Activated T-helper 17 cell treated with anti-CD3 and anti-CD28 coated beads, Interleukin-2, amount 50 U/mL, for 72 hours (primary cell): ENCODE measurements around the gene TTR. TPM values are rescaled to one million over a fixed set of nuclear protein-coding genes. Genes with fewer than 3 reads are reported as not detected.

ENCODE experiments used
- ATAC-seq: fragments of 150-1000 bp; cut with Tn5 transposase; replicated peaks from 2 replicates; pipeline ENCODE4 v1.10.0; 2021; ENCODE audit warnings: mild to moderate bottlenecking, moderate library complexity
- H3K27ac Mint-ChIP-seq: one replicate; pipeline ENCODE4 v1.8.0; 2022; ENCODE audit warnings: mixed read lengths
- H3K27me3 Mint-ChIP-seq: one replicate; pipeline ENCODE4 v1.8.0; 2022; ENCODE audit warnings: mixed read lengths
- H3K36me3 Mint-ChIP-seq: one replicate; pipeline ENCODE4 v1.8.0; 2022; ENCODE audit warnings: low read depth, mild to moderate bottlenecking, mixed read lengths
- H3K4me1 Mint-ChIP-seq: one replicate; pipeline ENCODE4 v1.8.0; 2022; ENCODE audit warnings: mixed read lengths
- H3K4me3 Mint-ChIP-seq: one replicate; pipeline ENCODE4 v1.8.0; 2022; ENCODE audit warnings: mild to moderate bottlenecking, mixed read lengths
- H3K9me3 Mint-ChIP-seq: one replicate; pipeline ENCODE4 v1.8.0; 2022; ENCODE audit warnings: mixed read lengths
- total RNA-seq, 2 donors: library from RNA; stranded (reverse); gene quantifications; one replicate each; pipeline ENCODE4 v1.2.3, GENCODE V29; 2022

The TTR gene
- total RNA-seq, 2 donors from 2014 or later: not detected

DNA sequence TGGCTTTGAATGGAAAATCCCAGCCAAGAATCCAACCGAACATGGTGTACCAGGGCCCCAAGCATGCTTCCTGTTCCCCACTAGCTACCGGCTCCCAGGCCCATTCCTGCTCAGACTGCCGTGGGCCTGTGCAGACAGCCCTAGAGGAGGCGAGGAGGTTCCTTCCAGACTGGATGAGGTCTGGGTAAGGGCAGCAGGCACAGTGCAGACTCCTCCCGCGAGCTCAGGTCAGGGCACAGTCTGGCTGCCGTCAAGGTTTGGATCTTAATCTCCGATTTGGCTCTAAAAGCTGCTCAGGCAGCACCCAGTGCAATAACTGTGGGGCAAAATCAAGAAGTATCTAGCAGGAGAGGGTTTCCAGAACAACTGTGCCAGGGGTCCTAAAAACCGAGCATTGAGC, 19.3 kb upstream of the TTR start:
- no peak for ATAC-seq
- H3K27ac Mint-ChIP-seq: no peak overlapping the region
- no peaks in the 10 kb centered on the region for H3K4me1 Mint-ChIP-seq
- H3K9me3 Mint-ChIP-seq: no peaks in the 10 kb centered on the region
- H3K27me3 Mint-ChIP-seq: no peaks in the 10 kb centered on the region
- no peaks in the 10 kb centered on the region for H3K36me3 Mint-ChIP-seq
- H3K4me3 Mint-ChIP-seq: no peak overlapping the region

DNA sequence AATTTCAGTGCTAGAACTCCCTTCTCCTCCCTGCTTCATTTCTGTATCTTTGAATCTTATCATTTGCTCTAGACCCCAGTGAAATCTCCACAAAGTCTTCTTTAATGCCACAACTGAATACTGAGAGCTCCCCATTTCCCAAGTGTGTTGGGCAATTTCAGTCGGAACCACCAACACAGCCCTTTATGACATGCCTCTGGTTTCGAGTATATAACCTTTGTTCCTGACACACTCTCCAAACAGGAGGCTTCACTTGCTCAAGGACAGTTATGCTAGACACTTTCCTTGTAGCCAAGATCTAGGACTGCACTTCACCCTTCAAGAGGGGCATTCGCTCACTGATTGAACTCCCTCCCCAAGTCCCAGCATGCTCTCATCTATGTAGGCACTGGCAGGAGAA, 18.6 kb upstream of the TTR start:
- H3K27ac Mint-ChIP-seq: no peak overlapping the region
- H3K27me3 Mint-ChIP-seq: no peaks in the 10 kb centered on the region
- no peaks in the 10 kb centered on the region for H3K36me3 Mint-ChIP-seq
- H3K4me1 Mint-ChIP-seq: no peaks in the 10 kb centered on the region
- H3K4me3 Mint-ChIP-seq: no peak overlapping the region
- no peak for ATAC-seq
- no peaks in the 10 kb centered on the region for H3K9me3 Mint-ChIP-seq

DNA sequence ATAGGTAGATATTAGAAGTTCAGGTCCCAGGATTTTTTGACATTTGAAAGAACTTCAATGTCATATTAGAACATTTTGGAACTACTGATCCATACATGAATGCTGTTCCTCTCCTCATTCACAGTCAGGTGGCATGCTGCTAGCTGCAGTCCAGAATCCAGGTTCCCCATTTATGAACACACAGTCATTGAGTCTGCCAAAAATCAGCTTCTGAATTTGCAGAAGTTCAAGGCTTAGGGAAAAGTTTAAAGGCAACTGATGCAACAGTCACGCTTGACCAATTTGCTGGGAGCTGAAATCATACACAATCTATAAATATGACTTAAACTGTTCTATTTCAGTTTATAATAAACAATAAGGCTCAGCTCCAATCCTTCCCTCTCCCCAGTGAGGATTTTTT, 17.3 kb upstream of the TTR start:
- H3K9me3 Mint-ChIP-seq: no peaks in the 10 kb centered on the region
- ATAC-seq: no peak
- H3K4me3 Mint-ChIP-seq: no peak overlapping the region
- no peaks in the 10 kb centered on the region for H3K4me1 Mint-ChIP-seq
- H3K27ac Mint-ChIP-seq: no peak overlapping the region
- H3K36me3 Mint-ChIP-seq: no peaks in the 10 kb centered on the region
- no peaks in the 10 kb centered on the region for H3K27me3 Mint-ChIP-seq

DNA sequence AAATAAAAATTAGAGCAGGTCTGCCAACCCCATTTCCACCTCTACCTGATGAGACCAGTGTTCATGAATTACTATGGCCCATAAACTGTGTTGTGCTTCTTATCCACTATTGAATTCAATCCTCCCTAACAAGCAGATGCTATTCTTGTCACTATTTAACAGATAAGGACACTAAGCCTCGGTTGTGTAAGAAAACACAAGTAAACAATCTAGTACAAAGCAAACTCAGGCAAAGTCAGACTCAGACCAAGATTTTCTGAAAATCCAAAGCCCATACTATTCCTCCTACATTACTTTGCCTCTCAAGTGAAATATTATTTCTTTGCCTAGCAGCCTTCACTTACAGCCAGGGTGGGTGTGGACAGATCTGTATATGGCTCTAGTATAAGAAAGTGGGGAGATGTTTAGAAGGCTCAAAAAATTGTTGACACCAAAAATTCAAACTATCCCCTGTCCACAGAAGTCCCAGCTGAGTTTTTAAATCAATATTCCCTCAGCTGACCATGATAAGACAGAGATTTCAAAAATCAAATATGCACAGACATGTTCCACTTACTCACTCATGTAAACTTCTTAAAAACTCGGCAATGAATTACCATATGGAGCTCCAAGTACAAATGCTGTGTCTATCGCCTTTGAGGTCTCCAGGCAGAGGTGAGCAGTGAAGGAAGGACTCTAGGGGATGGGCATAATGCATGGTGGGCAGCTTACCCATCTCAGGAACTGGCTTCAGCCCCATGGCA, 16.0 kb upstream of the TTR start:
- Mint-ChIP-seq H3K27ac (no peak overlapping the region), H3K4me3 (no peak overlapping the region), H3K36me3 (no peaks in the 10 kb centered on the region), H3K27me3 (no peaks in the 10 kb centered on the region), H3K4me1 (no peaks in the 10 kb centered on the region), H3K9me3 (no peaks in the 10 kb centered on the region)
- no peak for ATAC-seq

DNA sequence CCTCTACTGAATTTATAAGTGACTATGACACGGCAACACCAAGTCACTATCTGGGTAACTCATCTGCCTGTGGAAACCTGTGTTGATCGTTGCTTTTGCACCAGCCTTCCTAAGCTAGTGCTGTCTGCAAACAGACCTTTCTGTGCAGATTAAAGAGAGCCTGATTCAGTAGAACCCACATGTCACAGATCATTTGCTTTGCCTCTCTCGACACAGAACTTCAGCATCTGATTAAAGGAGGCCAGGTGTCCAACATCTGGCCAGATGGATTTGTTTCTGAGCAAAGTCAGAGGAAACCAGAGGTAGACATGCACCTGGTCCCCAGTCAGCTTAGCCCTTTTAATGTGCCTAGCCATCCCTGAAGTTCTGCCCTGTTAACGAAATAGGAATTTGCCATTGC, 15.0 kb upstream of the TTR start:
- ATAC-seq: no peak
- Mint-ChIP-seq H3K4me3 (no peak overlapping the region), H3K27ac (no peak overlapping the region), H3K4me1 (no peaks in the 10 kb centered on the region), H3K9me3 (no peaks in the 10 kb centered on the region), H3K27me3 (no peaks in the 10 kb centered on the region), H3K36me3 (no peaks in the 10 kb centered on the region)

DNA sequence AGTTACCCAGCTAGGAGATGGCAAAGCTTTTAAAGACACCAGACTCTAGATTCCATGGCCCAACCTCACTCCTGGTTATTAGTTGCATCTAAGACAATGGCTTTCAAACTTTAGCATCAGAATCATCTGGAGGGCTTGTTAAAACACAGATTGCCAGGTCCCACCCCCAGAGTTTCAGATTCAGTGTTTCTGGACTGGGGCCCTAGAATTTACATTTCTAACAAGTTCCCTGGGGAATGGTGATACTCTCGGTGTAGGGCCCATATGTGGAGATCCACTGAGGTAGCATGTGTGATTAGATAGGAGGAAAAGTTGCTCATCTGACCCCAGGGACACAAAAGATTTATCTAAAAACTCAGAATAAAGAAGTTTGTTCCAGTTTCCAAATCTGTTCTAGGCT, 14.5 kb upstream of the TTR start:
- Mint-ChIP-seq H3K4me3 (no peak overlapping the region), H3K4me1 (no peaks in the 10 kb centered on the region), H3K27me3 (no peaks in the 10 kb centered on the region), H3K27ac (no peak overlapping the region), H3K9me3 (no peaks in the 10 kb centered on the region), H3K36me3 (no peaks in the 10 kb centered on the region)
- no peak for ATAC-seq

DNA sequence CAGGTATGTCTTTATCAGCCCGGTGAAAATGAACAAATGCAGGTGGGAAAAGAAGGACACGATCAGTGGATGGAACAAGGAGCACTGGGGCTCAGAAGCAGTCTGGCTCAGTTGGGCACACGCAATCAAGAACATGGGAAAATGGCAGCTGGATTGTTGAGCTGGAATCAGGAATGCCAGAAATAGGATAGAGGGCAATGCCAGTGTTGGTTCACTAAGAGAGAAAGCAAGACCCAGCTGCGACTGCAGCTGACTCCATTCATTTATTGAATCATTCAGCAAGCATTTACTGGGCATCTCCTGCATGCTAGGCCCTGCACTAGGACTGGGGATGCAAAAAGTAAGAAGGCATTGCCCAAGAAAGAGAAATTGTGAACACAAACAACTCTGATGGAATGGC, 13.6 kb upstream of the TTR start:
- H3K4me1 Mint-ChIP-seq: no peaks in the 10 kb centered on the region
- no peak for ATAC-seq
- no peak overlapping the region for H3K27ac Mint-ChIP-seq
- no peak overlapping the region for H3K4me3 Mint-ChIP-seq
- no peaks in the 10 kb centered on the region for H3K9me3 Mint-ChIP-seq
- no peaks in the 10 kb centered on the region for H3K27me3 Mint-ChIP-seq
- no peaks in the 10 kb centered on the region for H3K36me3 Mint-ChIP-seq

DNA sequence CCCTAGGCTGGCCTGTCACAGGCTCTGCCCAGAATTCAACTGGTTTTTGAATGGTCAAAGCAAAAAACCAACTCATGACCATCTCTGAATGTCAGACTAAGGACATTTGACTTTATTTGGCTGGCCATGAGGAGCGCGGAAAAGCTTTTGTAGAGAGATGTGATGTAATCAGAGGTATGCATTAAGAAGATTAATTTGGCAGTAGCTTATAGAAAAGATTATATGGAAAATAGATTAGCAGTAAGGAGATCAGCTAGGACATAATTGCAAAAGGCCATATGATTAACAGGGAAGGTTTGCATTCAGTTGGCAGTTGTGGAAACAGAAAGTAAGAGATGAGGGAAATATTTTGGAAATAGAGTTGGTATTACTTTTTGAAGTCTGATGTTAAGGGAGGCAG, 12.3 kb upstream of the TTR start:
- H3K36me3 Mint-ChIP-seq: no peaks in the 10 kb centered on the region
- no peaks in the 10 kb centered on the region for H3K4me1 Mint-ChIP-seq
- no peaks in the 10 kb centered on the region for H3K27me3 Mint-ChIP-seq
- H3K9me3 Mint-ChIP-seq: no peaks in the 10 kb centered on the region
- no peak overlapping the region for H3K27ac Mint-ChIP-seq
- H3K4me3 Mint-ChIP-seq: no peak overlapping the region
- ATAC-seq: no peak

DNA sequence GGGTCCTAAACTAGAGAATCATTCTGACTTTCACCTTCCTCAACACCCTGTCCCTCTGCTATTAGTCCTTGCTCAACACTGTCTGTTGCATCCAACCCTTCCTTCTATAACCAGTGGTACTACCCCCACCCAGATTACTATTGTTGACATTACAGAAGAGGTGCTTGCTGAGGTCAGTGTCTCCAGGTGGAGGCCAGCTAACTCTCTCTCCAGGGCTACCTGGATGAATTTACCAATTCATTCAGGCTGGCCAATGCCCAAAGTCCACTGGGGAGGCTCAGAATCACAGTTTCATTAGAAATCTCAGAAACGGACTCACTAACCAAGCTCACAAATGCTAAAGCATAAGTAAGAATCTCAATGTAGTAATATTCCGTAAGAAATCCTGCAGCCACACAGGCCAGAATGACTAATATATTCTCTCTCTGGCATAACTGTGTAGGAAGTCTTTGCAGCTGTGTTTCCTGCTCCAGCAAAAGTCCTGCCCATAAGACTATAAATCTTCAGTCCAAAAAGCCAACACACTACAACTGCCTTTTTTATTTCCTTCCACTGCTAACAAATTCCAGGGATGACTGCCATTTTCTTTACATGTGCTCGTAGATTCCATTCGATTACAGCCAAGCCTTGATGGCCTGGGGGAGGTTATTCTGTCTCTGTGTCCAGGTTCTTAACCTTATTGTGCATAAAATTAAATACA, 10.0 kb upstream of the TTR start:
- Mint-ChIP-seq H3K4me3 (no peak overlapping the region), H3K4me1 (no peaks in the 10 kb centered on the region), H3K9me3 (no peaks in the 10 kb centered on the region), H3K36me3 (no peaks in the 10 kb centered on the region), H3K27me3 (no peaks in the 10 kb centered on the region), H3K27ac (no peak overlapping the region)
- no peak for ATAC-seq

DNA sequence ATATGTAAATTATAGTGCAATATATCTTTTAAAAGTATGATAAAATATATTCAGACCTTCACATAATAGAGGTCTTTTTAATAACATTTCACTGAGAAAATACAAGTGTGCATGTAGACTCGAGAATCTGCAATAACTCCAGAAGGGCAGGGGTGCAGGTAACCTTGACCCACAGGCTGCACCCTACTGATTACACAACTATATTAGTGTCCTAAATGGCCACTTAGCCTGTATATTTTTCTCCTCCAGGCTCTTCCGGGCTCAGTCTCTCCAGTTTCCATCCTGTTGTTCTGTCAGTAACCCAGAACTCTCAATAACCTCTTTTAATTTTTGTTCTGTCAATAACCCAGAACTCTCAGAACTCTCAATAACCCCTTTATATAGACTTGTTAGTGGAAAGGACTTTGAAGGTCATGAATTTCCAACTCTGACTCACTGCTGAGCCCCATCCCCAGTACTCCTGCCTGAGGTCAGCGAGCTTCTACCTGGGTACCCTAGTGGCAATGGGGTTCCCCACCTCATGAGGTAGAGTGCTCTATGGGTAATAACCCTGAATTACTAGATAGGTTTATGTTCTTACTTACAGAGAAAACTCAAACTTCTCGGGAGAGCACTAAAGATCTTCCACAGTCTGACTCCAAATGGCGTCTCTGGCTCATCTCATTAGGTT, 8.4 kb upstream of the TTR start:
- peaks cover 2% of the 10 kb centered on the region for H3K27me3 Mint-ChIP-seq
- H3K4me3 Mint-ChIP-seq: no peak overlapping the region
- no peaks in the 10 kb centered on the region for H3K4me1 Mint-ChIP-seq
- ATAC-seq: no peak
- no peaks in the 10 kb centered on the region for H3K36me3 Mint-ChIP-seq
- H3K27ac Mint-ChIP-seq: no peak overlapping the region
- peaks cover under 1% of the 10 kb centered on the region for H3K9me3 Mint-ChIP-seq

DNA sequence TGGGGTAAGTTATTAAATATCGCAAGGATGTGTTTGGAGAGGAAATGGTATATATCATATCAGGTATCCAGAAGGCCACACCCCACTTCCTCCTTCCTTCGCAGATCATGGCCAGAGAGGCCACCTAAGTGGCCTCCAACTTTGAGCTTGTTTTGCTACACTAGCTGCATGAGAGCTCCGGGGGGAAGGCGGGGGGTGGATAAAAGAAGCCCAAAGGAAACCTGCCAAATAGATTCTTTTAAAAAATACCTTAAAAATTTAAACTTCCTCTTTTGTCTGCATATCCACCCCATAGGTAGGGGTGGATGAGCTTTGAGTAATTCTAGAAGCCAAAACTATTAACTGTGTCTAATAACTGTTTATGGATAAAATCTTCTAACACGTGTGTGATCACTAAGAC, 5.7 kb upstream of the TTR start:
- no peak overlapping the region for H3K27ac Mint-ChIP-seq
- H3K27me3 Mint-ChIP-seq: peaks cover 7% of the 10 kb centered on the region
- H3K9me3 Mint-ChIP-seq: peaks cover 3% of the 10 kb centered on the region
- H3K4me1 Mint-ChIP-seq: no peaks in the 10 kb centered on the region
- no peak for ATAC-seq
- no peak overlapping the region for H3K4me3 Mint-ChIP-seq
- H3K36me3 Mint-ChIP-seq: no peaks in the 10 kb centered on the region

DNA sequence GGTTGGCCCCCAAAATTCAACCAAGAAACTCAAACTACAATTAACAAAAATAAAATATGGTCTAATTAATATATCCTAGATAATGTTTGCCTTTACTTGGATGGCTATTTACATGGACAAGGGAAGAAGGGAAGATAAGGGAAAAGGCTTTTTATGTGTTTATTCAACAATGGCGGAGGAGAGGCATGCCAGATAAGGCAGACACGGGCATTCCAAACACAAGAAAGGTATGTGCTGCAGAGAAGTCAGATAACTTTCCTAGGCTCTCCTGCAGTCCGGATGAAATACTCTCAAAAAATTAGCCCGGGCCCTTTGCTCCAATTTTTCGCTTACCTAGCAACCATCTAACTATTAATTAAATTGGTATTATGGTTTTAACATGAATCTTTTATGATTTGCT, 5.1 kb upstream of the TTR start:
- ATAC-seq: no peak
- Mint-ChIP-seq H3K27ac (no peak overlapping the region), H3K27me3 (peaks cover 11% of the 10 kb centered on the region), H3K9me3 (peaks cover 3% of the 10 kb centered on the region), H3K4me1 (no peaks in the 10 kb centered on the region), H3K36me3 (no peaks in the 10 kb centered on the region), H3K4me3 (no peak overlapping the region)

DNA sequence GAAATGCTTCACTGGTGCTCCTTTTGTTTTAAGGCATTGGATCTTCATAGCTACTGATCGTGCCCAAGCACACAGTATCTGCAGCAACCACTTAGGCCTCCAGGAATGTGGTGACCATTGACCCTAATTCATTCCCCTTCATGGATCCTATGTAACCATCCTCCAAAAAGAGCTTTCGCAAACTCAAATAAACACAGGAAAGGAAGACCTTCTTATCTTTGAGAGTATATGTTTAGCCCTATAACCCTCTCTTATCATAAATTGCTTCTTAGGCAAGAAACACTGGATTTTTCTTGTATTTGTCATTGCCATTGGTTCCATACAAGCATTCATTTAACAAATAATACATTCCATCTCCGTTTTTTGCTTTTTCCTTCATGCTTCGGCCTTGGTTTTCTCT, 4.1 kb upstream of the TTR start:
- Mint-ChIP-seq H3K9me3 (peaks cover 3% of the 10 kb centered on the region), H3K36me3 (no peaks in the 10 kb centered on the region), H3K27ac (no peak overlapping the region)

DNA sequence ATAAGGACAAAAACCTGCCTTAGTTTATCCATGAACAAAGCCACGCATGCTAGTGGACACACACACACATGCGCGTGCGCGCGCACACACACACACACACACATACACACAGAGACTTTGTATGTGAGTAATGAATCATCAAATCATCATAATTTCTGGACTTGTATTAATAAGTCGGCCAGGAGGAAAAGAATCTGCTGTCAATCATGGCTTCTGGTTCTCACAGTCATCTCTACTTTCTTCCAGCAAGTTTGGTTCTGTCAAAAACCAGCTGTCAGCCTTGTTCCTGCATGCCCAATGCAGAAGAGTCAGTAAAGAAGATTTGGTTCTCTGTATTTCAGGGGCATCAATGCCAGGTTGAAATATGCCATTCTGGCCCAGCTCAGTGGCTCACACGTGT, 1.1 kb upstream of the TTR start:
- H3K27ac Mint-ChIP-seq: no peak overlapping the region
- peaks cover 3% of the 10 kb centered on the region for H3K9me3 Mint-ChIP-seq
- H3K4me3 Mint-ChIP-seq: no peak overlapping the region
- ATAC-seq: no peak
- peaks cover 11% of the 10 kb centered on the region for H3K27me3 Mint-ChIP-seq
- no peaks in the 10 kb centered on the region for H3K4me1 Mint-ChIP-seq
- no peaks in the 10 kb centered on the region for H3K36me3 Mint-ChIP-seq

More for the DNA sequence above, 4.1 kb upstream of the TTR start:
- Mint-ChIP-seq H3K4me3 (no peak overlapping the region), H3K27me3 (peaks cover 11% of the 10 kb centered on the region), H3K4me1 (no peaks in the 10 kb centered on the region)
- ATAC-seq: no peak

DNA sequence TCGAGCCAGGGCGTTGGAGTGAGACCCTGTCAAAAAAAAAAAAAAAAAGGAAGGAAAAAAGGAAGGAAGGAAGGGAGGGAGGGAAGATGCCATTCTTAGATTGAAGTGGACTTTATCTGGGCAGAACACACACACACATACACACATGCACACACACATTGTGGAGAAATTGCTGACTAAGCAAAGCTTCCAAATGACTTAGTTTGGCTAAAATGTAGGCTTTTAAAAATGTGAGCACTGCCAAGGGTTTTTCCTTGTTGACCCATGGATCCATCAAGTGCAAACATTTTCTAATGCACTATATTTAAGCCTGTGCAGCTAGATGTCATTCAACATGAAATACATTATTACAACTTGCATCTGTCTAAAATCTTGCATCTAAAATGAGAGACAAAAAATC, 564 bp upstream of the TTR start:
- H3K4me3 Mint-ChIP-seq: no peak overlapping the region
- H3K4me1 Mint-ChIP-seq: no peaks in the 10 kb centered on the region
- no peak for ATAC-seq
- H3K27ac Mint-ChIP-seq: no peak overlapping the region
- no peaks in the 10 kb centered on the region for H3K36me3 Mint-ChIP-seq
- peaks cover 11% of the 10 kb centered on the region for H3K27me3 Mint-ChIP-seq
- H3K9me3 Mint-ChIP-seq: peaks cover 3% of the 10 kb centered on the region
